NCI-H446 treated with DMSO at 0.1 percent for 48 hours (cell line): ENCODE measurements around the gene MN1.

Experiments
- DNase-seq: peaks from one replicate; lab custom pipeline; 2025; lab: John Stamatoyannopoulos, UW

The MN1 gene

GRCh38 chr22:27782088-27782487 is 19.5 kb downstream of the MN1 start:
- no peak for DNase-seq

GRCh38 chr22:27780161-27780575 is 21.4 kb downstream of the MN1 start:
- DNase-seq, result no peak

GRCh38 chr22:27779643-27780042 is 21.9 kb downstream of the MN1 start:
- no peak for DNase-seq

GRCh38 chr22:27778294-27779090 is 23.1 kb downstream of the MN1 start:
- no peak for DNase-seq

GRCh38 chr22:27777128-27777527 is 24.4 kb downstream of the MN1 start:
- DNase-seq, result no peak

GRCh38 chr22:27776650-27776958 is 25.0 kb downstream of the MN1 start:
- no peak for DNase-seq

GRCh38 chr22:27775758-27776649 is 25.6 kb downstream of the MN1 start:
- no peak for DNase-seq

GRCh38 chr22:27775087-27775698 is 26.4 kb downstream of the MN1 start:
- DNase-seq, result no peak

- no peak for DNase-seq
Measured at GRCh38 chr22:27774200-27774599, 27.4 kb downstream of the MN1 start.

GRCh38 chr22:27772984-27773498 is 28.5 kb downstream of the MN1 start:
- DNase-seq, result no peak

GRCh38 chr22:27772081-27772983 is 29.2 kb downstream of the MN1 start:
- no peak for DNase-seq

GRCh38 chr22:27771637-27772036 is 29.9 kb downstream of the MN1 start:
- no peak for DNase-seq

- DNase-seq, result no peak
Measured at GRCh38 chr22:27769012-27769411, 32.5 kb downstream of the MN1 start.

- no peak for DNase-seq
Measured at GRCh38 chr22:27768027-27768653, 33.4 kb downstream of the MN1 start.

- DNase-seq, result no peak
Measured at GRCh38 chr22:27766679-27767078, 34.9 kb downstream of the MN1 start.

- DNase-seq, result no peak
Measured at GRCh38 chr22:27765706-27766291, 35.8 kb downstream of the MN1 start.

- DNase-seq, result no peak
Measured at GRCh38 chr22:27764722-27765236, 36.8 kb downstream of the MN1 start.

- DNase-seq, result no peak
Measured at GRCh38 chr22:27761665-27762064, 39.9 kb downstream of the MN1 start.

GRCh38 chr22:27761000-27761399 is 40.6 kb downstream of the MN1 start:
- no peak for DNase-seq

GRCh38 chr22:27760474-27760873 is 41.1 kb downstream of the MN1 start:
- DNase-seq, result no peak
